ENCODE measurements around the gene KRTAP12-2. TPM values are rescaled to one million over a fixed set of nuclear protein-coding genes. Genes with fewer than 3 reads are reported as not detected.
"Not testable (repeated sequence)": the region's sequence is repeated elsewhere in the genome, so short reads cannot be mapped to it uniquely, and the experiment has no call there.

Gene KRTAP12-2
- total RNA-seq, 1 experiment from 2014 or later, result not detected

- no peak overlapping the region for H3K27ac Mint-ChIP-seq (ENCODE audit: unreplicated experiment)
- Histone ChIP-seq H3K4me1 (no peaks in the 10 kb centered on the region), H3K36me3 (ENCODE audit: control insufficient read depth, insufficient read depth, low read length) (no peaks in the 10 kb centered on the region), H3K4me3 (ENCODE audit: low read depth, low read length) (no peak overlapping the region), H3K9me3 (peaks cover 6% of the 10 kb centered on the region), H3K27me3 (replicated peaks; ENCODE audit: control insufficient read depth, insufficient read depth, low read length) (no peaks in the 10 kb centered on the region)
- DNase-seq, result no peak
- ChIA-PET POLR2A (no interaction called here), CTCF (interaction anchor here (1.3 kb wide), 1 partner anchor 14 kb away, joined by 3 read pairs; no protein-coding TSS in a partner anchor)
- intact Hi-C loops (cut with micrococcal nuclease; ENCODE audit: unreplicated experiment), result no loop called here
- no TSS peak for BruUV-seq (replicated peaks)
- H3K36me3 Mint-ChIP-seq (ENCODE audit: insufficient read depth, unreplicated experiment), result no peaks in the 10 kb centered on the region
- no peak overlapping the region for H3K4me3 Mint-ChIP-seq (ENCODE audit: unreplicated experiment)
- TF ChIP-seq, protein P1, sequence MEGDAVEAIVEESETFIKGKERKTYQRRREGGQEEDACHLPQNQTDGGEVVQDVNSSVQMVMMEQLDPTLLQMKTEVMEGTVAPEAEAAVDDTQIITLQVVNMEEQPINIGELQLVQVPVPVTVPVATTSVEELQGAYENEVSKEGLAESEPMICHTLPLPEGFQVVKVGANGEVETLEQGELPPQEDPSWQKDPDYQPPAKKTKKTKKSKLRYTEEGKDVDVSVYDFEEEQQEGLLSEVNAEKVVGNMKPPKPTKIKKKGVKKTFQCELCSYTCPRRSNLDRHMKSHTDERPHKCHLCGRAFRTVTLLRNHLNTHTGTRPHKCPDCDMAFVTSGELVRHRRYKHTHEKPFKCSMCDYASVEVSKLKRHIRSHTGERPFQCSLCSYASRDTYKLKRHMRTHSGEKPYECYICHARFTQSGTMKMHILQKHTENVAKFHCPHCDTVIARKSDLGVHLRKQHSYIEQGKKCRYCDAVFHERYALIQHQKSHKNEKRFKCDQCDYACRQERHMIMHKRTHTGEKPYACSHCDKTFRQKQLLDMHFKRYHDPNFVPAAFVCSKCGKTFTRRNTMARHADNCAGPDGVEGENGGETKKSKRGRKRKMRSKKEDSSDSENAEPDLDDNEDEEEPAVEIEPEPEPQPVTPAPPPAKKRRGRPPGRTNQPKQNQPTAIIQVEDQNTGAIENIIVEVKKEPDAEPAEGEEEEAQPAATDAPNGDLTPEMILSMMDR (IDR thresholded peaks at IDR 0.05; ENCODE audit: insufficient read depth in 1 of 2, low read depth in 1 of 2, low read length in 1 of 2, severe bottlenecking in 1 of 2, unreplicated experiment in 1 of 2), result no peak
- H3K9me3 Mint-ChIP-seq (ENCODE audit: unreplicated experiment), result peaks cover 8% of the 10 kb centered on the region
- peaks cover 14% of the 10 kb centered on the region for H3K27me3 Mint-ChIP-seq (ENCODE audit: insufficient read depth, unreplicated experiment)
- no peaks in the 10 kb centered on the region for H3K4me1 Mint-ChIP-seq (ENCODE audit: low read depth, unreplicated experiment)
Measured at GRCh38 chr21:44687671-44688070, 20.9 kb upstream of the KRTAP12-2 start.

- no TSS peak for BruUV-seq (replicated peaks)
- CTCF ChIA-PET, result interaction anchor here (1.3 kb wide), 1 partner anchor 15 kb away, joined by 3 read pairs; no protein-coding TSS in a partner anchor
- POLR2A ChIA-PET, result no interaction called here
- peak overlapping the region; percentile 48 for H3K27ac Mint-ChIP-seq (ENCODE audit: unreplicated experiment)
- H3K4me1 Mint-ChIP-seq (ENCODE audit: low read depth, unreplicated experiment), result no peaks in the 10 kb centered on the region
- peaks cover 1% of the 10 kb centered on the region for H3K9me3 Mint-ChIP-seq (ENCODE audit: unreplicated experiment)
- H3K4me1 ChIP-seq, result no peaks in the 10 kb centered on the region
- H3K27me3 Mint-ChIP-seq (ENCODE audit: insufficient read depth, unreplicated experiment), result peaks cover 20% of the 10 kb centered on the region
- intact Hi-C loops (cut with micrococcal nuclease; ENCODE audit: unreplicated experiment), result no loop called here
- H3K36me3 ChIP-seq (ENCODE audit: control insufficient read depth, insufficient read depth, low read length), result no peaks in the 10 kb centered on the region
- no peaks in the 10 kb centered on the region for H3K36me3 Mint-ChIP-seq (ENCODE audit: insufficient read depth, unreplicated experiment)
- H3K4me3 ChIP-seq (ENCODE audit: low read depth, low read length), result no peak overlapping the region
- TF ChIP-seq, protein P1 (IDR thresholded peaks at IDR 0.05; ENCODE audit: insufficient read depth in 1 of 2, low read depth in 1 of 2, low read length in 1 of 2, severe bottlenecking in 1 of 2, unreplicated experiment in 1 of 2), result no peak
- no peak overlapping the region for H3K4me3 Mint-ChIP-seq (ENCODE audit: unreplicated experiment)
- peaks cover under 1% of the 10 kb centered on the region; the same call in 1 of the 2 replicates for H3K9me3 ChIP-seq
- peak in 1 of 2 experiments; percentile 17 for DNase-seq
- no peaks in the 10 kb centered on the region for H3K27me3 ChIP-seq (replicated peaks; ENCODE audit: control insufficient read depth, insufficient read depth, low read length)
Measured at GRCh38 chr21:44686843-44687561, 20.3 kb upstream of the KRTAP12-2 start.

GRCh38 chr21:44686000-44686781 is 19.5 kb upstream of the KRTAP12-2 start:
- Histone ChIP-seq H3K27me3 (replicated peaks; ENCODE audit: control insufficient read depth, insufficient read depth, low read length) (no peaks in the 10 kb centered on the region), H3K4me1 (no peaks in the 10 kb centered on the region), H3K4me3 (ENCODE audit: low read depth, low read length) (no peak overlapping the region), H3K36me3 (ENCODE audit: control insufficient read depth, insufficient read depth, low read length) (no peaks in the 10 kb centered on the region), H3K9me3 (no peaks in the 10 kb centered on the region)
- peaks cover 24% of the 10 kb centered on the region for H3K27me3 Mint-ChIP-seq (ENCODE audit: insufficient read depth, unreplicated experiment)
- TF ChIP-seq, protein P1 (IDR thresholded peaks at IDR 0.05; ENCODE audit: insufficient read depth in 1 of 2, low read depth in 1 of 2, low read length in 1 of 2, severe bottlenecking in 1 of 2, unreplicated experiment in 1 of 2), result no peak
- no peaks in the 10 kb centered on the region for H3K36me3 Mint-ChIP-seq (ENCODE audit: insufficient read depth, unreplicated experiment)
- peak overlapping the region; percentile 48 for H3K27ac Mint-ChIP-seq (ENCODE audit: unreplicated experiment)
- BruUV-seq (replicated peaks), result no TSS peak
- no peaks in the 10 kb centered on the region for H3K9me3 Mint-ChIP-seq (ENCODE audit: unreplicated experiment)
- DNase-seq, result peak in 1 of 2 experiments; percentile 15
- no peaks in the 10 kb centered on the region for H3K4me1 Mint-ChIP-seq (ENCODE audit: low read depth, unreplicated experiment)
- POLR2A ChIA-PET, result no interaction called here
- no peak overlapping the region for H3K4me3 Mint-ChIP-seq (ENCODE audit: unreplicated experiment)
- CTCF ChIA-PET, result interaction anchor here (1.3 kb wide), 1 partner anchor 15 kb away, joined by 3 read pairs; no protein-coding TSS in a partner anchor
- intact Hi-C loops (cut with micrococcal nuclease; ENCODE audit: unreplicated experiment), result no loop called here

- intact Hi-C loops (cut with micrococcal nuclease; ENCODE audit: unreplicated experiment); CTCF ChIA-PET: not testable (repeated sequence)
Measured at GRCh38 chr21:44685050-44685449, 18.3 kb upstream of the KRTAP12-2 start.

More at GRCh38 chr21:44685050-44685449, 18.3 kb upstream of the KRTAP12-2 start:
- BruUV-seq (replicated peaks); H3K36me3 ChIP-seq (ENCODE audit: control insufficient read depth, insufficient read depth, low read length); H3K4me1 Mint-ChIP-seq (ENCODE audit: low read depth, unreplicated experiment); H3K9me3 Mint-ChIP-seq (ENCODE audit: unreplicated experiment); H3K4me3 Mint-ChIP-seq (ENCODE audit: unreplicated experiment); H3K27ac Mint-ChIP-seq (ENCODE audit: unreplicated experiment); H3K36me3 Mint-ChIP-seq (ENCODE audit: insufficient read depth, unreplicated experiment); H3K4me3 ChIP-seq (ENCODE audit: low read depth, low read length); DNase-seq; POLR2A ChIA-PET; H3K27me3 ChIP-seq (replicated peaks; ENCODE audit: control insufficient read depth, insufficient read depth, low read length); H3K9me3 ChIP-seq; H3K4me1 ChIP-seq: not testable (repeated sequence)
- peaks cover 29% of the 10 kb centered on the region for H3K27me3 Mint-ChIP-seq (ENCODE audit: insufficient read depth, unreplicated experiment)

Measured in Caco-2 (cell line).